Tibial nerve (tissue), 4 donors: ENCODE data around the gene CAMKMT.

Experiments used
- EP300 ChIP-seq, 2 donors: sonication (generic); formaldehyde crosslinking; IDR thresholded peaks; one replicate each; pipeline ENCODE4 v1.6.1; 2017; ENCODE audit warnings: antibody characterized with exemption in 2 of 2, mild to moderate bottlenecking in 1 of 2
- POLR2A ChIP-seq, 2 donors: fragments of 450-650 bp; IDR thresholded peaks; one replicate each; pipeline ENCODE4 v1.6.1; 2017; ENCODE audit warnings: antibody characterized with exemption in 2 of 2, mild to moderate bottlenecking in 2 of 2, moderate library complexity in 2 of 2
- TF ChIP-seq, protein P1 (sequence below), 5 experiments: fragments of 200-600 bp in 3 of 5; fragments of 450-650 bp in 2 of 5; sonication (generic) in 3 of 5; IDR thresholded peaks; one replicate each; pipeline ENCODE4 v1.5.1; 2016 to 2019; ENCODE audit warnings: antibody characterized with exemption in 5 of 5, mild to moderate bottlenecking in 3 of 5, moderate library complexity in 2 of 5

DNA sequence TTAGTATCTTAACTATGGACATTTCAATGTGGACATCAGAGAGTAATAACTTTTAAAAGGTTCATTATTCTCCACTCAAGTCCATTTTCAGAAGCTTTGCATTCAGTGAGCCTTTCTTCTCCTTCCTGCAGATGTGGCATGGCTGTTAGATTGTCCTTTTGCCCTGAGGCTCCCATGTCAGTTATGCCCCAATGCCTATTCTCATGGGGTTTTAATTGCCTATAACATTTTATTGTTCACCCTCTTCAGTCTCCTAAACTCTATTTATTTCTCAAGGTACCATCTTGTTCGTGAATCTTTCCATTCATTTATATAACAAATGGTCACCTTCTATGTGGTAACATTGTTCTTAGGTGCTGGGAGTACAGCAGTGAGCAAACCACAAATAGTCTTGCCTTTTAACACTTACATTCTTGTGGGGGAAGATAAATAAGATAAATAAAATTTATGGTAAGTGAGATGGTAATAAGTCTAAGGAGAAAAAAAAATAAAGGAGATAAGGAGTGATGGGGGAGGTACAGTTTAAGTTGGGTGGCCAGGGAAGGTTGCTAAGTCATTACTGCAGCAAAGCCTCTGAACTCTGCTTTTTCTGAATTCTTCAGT is 301.8 kb downstream of the CAMKMT start:
- TF ChIP-seq, protein P1, sequence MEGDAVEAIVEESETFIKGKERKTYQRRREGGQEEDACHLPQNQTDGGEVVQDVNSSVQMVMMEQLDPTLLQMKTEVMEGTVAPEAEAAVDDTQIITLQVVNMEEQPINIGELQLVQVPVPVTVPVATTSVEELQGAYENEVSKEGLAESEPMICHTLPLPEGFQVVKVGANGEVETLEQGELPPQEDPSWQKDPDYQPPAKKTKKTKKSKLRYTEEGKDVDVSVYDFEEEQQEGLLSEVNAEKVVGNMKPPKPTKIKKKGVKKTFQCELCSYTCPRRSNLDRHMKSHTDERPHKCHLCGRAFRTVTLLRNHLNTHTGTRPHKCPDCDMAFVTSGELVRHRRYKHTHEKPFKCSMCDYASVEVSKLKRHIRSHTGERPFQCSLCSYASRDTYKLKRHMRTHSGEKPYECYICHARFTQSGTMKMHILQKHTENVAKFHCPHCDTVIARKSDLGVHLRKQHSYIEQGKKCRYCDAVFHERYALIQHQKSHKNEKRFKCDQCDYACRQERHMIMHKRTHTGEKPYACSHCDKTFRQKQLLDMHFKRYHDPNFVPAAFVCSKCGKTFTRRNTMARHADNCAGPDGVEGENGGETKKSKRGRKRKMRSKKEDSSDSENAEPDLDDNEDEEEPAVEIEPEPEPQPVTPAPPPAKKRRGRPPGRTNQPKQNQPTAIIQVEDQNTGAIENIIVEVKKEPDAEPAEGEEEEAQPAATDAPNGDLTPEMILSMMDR (IDR thresholded peaks at IDR 0.05): no peak
- no peak for TF ChIP-seq POLR2A (IDR thresholded peaks at IDR 0.05)
- TF ChIP-seq EP300 (IDR thresholded peaks at IDR 0.05): no peak
